ENCODE data around the gene APP.

The APP gene

DNA sequence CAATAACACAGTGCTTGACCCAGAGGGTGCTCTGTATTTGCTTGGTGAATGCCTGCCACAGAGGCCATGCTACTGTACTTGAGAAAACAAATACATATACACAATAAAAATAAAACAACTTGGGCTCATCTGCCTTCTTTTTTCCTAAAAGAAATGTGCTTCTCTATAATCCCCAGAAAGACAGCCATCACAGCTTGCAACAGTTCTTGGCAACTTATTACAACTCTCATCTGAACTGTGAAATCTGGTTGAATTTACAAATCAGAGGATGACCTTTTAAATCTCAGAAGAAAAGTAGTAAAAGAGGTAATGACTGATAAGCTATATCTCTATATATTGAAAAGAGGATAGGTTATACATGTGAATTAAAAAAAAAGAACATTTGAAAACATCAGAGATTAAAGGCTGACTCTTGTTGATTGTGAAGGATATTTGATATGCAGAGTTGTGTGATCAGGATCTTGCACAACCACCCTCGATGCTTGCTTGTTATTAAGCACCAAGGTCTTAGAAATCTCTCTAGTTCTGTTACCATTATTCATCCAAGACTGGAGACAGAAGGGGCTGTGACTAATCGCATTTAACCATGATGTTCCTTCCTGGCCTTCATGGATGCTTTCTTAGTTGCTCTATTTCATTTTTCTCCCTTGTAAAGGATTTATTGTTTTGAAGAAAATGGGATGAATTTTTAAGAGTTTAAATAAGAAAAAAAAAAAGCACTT is 213.4 kb downstream of the APP start:
- Histone ChIP-seq H3K36me3 (peaks cover 28% of the 10 kb centered on the region), H3K9me3 (no peaks in the 10 kb centered on the region), H3K27me3 (no peaks in the 10 kb centered on the region), H3K4me3 (ENCODE audit: low read depth, low read length) (no peak overlapping the region), H3K4me1 (peaks cover 10% of the 10 kb centered on the region)
- TF ChIP-seq, protein P1, sequence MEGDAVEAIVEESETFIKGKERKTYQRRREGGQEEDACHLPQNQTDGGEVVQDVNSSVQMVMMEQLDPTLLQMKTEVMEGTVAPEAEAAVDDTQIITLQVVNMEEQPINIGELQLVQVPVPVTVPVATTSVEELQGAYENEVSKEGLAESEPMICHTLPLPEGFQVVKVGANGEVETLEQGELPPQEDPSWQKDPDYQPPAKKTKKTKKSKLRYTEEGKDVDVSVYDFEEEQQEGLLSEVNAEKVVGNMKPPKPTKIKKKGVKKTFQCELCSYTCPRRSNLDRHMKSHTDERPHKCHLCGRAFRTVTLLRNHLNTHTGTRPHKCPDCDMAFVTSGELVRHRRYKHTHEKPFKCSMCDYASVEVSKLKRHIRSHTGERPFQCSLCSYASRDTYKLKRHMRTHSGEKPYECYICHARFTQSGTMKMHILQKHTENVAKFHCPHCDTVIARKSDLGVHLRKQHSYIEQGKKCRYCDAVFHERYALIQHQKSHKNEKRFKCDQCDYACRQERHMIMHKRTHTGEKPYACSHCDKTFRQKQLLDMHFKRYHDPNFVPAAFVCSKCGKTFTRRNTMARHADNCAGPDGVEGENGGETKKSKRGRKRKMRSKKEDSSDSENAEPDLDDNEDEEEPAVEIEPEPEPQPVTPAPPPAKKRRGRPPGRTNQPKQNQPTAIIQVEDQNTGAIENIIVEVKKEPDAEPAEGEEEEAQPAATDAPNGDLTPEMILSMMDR (IDR thresholded peaks at IDR 0.05; ENCODE audit: low read depth, low read length): no peak
- no peak for DNase-seq

DNA sequence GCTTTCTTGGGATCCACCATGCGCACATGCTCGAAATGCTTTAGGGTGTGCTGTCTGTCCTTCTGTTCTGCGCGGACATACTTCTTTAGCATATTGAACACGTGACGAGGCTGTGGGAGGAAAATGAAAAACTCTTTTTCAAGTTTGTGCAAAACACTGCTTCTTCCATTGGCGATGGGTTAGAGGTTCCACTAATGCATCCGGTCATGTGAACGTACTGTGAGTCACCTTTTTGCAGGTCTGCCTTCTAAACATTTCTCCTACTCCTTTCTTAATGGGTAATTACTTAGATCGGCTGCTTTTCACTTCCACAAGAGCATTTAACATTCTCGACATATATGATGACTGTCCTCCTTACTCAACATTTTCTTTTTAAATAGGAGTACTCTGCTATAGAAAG is 214.9 kb downstream of the APP start:
- TF ChIP-seq, protein P1 (IDR thresholded peaks at IDR 0.05; ENCODE audit: low read depth, low read length): no peak
- Histone ChIP-seq H3K4me3 (ENCODE audit: low read depth, low read length) (no peak overlapping the region), H3K27me3 (no peaks in the 10 kb centered on the region), H3K36me3 (peaks cover 28% of the 10 kb centered on the region), H3K4me1 (peaks cover 2% of the 10 kb centered on the region; the same call in 1 of the 2 replicates), H3K9me3 (no peaks in the 10 kb centered on the region)
- DNase-seq: no peak

DNA sequence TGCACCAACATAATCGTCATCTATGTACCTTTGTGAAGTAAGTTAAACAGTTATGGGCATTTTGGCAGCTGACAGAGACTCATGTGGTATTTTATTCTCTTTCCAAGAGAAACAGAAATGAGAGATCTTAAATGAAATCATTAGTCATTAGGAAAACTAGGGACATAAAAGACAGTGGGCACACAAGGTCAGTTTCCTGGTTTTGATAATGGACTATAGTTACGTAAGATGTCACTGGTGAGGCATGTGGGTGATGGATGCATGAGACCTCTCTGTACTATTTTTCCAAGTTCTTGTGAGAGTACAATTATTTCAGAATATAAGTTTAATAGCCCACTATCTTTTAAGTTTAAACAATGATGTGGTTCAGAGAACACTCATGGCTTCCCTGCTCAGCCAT is 216.9 kb downstream of the APP start:
- Histone ChIP-seq H3K4me3 (ENCODE audit: low read depth, low read length) (no peak overlapping the region), H3K27me3 (no peaks in the 10 kb centered on the region), H3K9me3 (no peaks in the 10 kb centered on the region), H3K36me3 (peaks cover 20% of the 10 kb centered on the region), H3K4me1 (no peaks in the 10 kb centered on the region; the same call in 1 of the 2 replicates)
- no peak for DNase-seq
- TF ChIP-seq, protein P1 (IDR thresholded peaks at IDR 0.05; ENCODE audit: low read depth, low read length): no peak

DNA sequence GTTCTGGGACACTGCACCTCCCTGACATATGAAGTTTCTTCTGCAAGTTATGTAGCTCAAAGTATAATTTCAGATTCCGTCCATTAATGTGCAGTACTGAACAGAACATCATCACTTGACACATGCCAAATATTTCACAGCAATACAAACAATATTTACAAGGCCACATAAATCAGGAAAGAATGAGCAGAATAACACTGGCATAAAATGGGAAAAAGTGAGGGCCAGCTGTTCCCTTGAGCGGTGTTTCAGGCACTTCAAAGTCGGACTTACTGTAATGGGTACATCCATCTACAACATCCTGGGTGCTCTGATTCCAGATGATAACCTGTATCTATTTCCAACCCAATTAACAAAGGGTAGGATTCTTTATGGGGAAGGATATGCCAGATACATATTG is 217.4 kb downstream of the APP start:
- no peaks in the 10 kb centered on the region for H3K27me3 ChIP-seq
- TF ChIP-seq, protein P1 (IDR thresholded peaks at IDR 0.05; ENCODE audit: low read depth, low read length): no peak
- no peaks in the 10 kb centered on the region; the same call in 1 of the 2 replicates for H3K4me1 ChIP-seq
- no peak for DNase-seq
- H3K36me3 ChIP-seq: peaks cover 20% of the 10 kb centered on the region
- no peak overlapping the region for H3K4me3 ChIP-seq (ENCODE audit: low read depth, low read length)
- no peaks in the 10 kb centered on the region for H3K9me3 ChIP-seq

DNA sequence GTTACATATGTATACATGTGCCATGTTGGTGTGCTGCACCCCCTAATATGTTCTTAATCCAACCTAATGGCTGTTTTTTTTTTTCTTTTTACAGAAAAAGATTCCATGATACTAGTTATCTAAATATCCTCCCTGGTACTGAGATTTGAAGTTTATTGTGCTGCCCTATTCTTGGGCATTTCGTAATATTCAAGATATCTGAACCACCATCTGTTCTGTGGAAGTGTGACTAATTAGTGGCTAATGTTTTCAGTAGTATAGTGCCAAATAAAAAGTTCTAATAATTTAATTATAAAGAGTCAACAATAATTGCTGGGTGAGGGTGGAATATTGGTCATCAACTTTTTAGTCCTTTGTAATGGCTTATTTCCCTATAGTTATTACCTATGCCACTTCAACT is 218.3 kb downstream of the APP start:
- Histone ChIP-seq H3K9me3 (no peaks in the 10 kb centered on the region), H3K27me3 (no peaks in the 10 kb centered on the region), H3K36me3 (peaks cover 20% of the 10 kb centered on the region), H3K4me1 (no peaks in the 10 kb centered on the region; the same call in 1 of the 2 replicates), H3K4me3 (ENCODE audit: low read depth, low read length) (no peak overlapping the region)
- DNase-seq: no peak
- TF ChIP-seq, protein P1 (IDR thresholded peaks at IDR 0.05; ENCODE audit: low read depth, low read length): no peak

DNA sequence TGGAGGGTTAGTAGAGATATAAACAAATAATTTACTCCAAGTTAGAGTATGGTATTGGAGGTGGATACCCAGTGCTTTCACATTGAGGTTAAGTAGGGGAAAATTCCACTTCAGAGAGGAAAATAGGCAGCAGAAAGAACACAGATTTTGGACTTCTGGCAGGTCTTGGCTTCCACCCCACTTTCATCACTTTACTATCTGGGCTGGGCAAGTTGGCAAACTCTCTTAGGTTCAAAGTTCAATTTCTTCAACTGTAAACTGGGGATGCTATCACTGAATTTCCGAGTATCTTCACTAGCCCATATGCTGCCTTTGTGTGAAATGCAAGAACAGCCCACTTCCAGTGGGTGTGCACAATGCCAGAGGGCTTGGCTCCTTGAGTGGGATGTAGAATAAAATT is 220.9 kb downstream of the APP start:
- no peak for DNase-seq
- Histone ChIP-seq H3K9me3 (no peaks in the 10 kb centered on the region), H3K27me3 (no peaks in the 10 kb centered on the region), H3K4me3 (ENCODE audit: low read depth, low read length) (no peak overlapping the region), H3K4me1 (no peaks in the 10 kb centered on the region; the same call in 1 of the 2 replicates), H3K36me3 (peaks cover 16% of the 10 kb centered on the region)
- TF ChIP-seq, protein P1 (IDR thresholded peaks at IDR 0.05; ENCODE audit: low read depth, low read length): no peak
